ENCODE data around the gene BEST1.

Gene BEST1

DNA sequence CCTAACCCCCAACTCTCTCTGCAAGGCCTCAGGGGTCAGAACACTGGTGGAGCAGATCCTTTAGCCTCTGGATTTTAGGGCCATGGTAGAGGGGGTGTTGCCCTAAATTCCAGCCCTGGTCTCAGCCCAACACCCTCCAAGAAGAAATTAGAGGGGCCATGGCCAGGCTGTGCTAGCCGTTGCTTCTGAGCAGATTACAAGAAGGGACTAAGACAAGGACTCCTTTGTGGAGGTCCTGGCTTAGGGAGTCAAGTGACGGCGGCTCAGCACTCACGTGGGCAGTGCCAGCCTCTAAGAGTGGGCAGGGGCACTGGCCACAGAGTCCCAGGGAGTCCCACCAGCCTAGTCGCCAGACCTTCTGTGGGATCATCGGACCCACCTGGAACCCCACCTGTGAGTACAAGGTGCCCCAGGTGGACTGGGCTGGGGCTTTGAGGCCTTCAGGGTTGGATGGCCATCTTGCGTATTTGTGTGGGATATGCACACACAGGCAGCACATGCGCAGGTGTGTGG is at the start of gene BEST1:
TSS of gene BEST1 (plus strand) at position 317 of the 513 bp plus-strand sequence. CDS start 1,456 bp downstream, outside the sequence.
- TF ChIP-seq, protein P1, sequence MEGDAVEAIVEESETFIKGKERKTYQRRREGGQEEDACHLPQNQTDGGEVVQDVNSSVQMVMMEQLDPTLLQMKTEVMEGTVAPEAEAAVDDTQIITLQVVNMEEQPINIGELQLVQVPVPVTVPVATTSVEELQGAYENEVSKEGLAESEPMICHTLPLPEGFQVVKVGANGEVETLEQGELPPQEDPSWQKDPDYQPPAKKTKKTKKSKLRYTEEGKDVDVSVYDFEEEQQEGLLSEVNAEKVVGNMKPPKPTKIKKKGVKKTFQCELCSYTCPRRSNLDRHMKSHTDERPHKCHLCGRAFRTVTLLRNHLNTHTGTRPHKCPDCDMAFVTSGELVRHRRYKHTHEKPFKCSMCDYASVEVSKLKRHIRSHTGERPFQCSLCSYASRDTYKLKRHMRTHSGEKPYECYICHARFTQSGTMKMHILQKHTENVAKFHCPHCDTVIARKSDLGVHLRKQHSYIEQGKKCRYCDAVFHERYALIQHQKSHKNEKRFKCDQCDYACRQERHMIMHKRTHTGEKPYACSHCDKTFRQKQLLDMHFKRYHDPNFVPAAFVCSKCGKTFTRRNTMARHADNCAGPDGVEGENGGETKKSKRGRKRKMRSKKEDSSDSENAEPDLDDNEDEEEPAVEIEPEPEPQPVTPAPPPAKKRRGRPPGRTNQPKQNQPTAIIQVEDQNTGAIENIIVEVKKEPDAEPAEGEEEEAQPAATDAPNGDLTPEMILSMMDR (IDR thresholded peaks at IDR 0.05; ENCODE audit: insufficient read depth, low read length, missing control alignments): no peak
- H3K4me3 ChIP-seq (ENCODE audit: low read depth, low read length): no peak within 1 kb of the TSS
- POLR2A ChIA-PET: interaction anchor here (0.7 to 4.6 kb wide), 4 partner anchors 13 to 162 kb away, joined by 3 to 44 read pairs (median 8); partner anchors contain the start of genes FADS2 and FTH1
- DNase-seq (ENCODE audit: low read depth, low spot score): no peak
- CTCF ChIA-PET: interaction anchor here (1.0 to 12.3 kb wide), 13 partner anchors 10 to 184 kb away, joined by 3 to 568 read pairs (median 33); partner anchors contain the start of genes FEN1, RAB3IL1 and TMEM258

DNA sequence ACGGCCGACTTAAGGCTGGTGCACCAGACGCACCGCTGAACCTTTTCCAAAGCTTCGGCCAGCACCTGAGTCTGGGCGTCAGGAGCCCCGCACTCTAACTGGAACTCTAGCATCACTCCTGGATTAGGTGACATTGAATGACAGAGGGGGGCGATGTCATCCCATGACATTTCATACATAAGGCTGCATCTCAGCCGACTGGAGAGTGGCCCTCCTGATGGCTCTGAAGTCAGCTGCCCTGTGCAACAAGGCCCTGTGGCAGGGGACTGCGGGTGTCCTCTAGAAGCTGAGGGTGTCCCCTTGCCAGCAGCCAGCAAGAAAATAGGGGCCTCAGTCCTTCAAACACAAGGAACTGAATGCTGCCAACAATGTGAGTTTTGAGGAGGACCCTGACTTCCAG is 48.8 kb upstream of the BEST1 start:
- CTCF ChIA-PET: interaction anchor here (1.1 to 18.2 kb wide), 11 partner anchors 11 to 205 kb away, joined by 4 to 568 read pairs (median 113); partner anchors contain the start of genes BEST1 and RAB3IL1
- POLR2A ChIA-PET: no interaction called here
- no peak for DNase-seq (ENCODE audit: low read depth, low spot score)
- TF ChIP-seq, protein P1 (IDR thresholded peaks at IDR 0.05; ENCODE audit: insufficient read depth, low read length, missing control alignments): no peak
- no peak overlapping the region for H3K4me3 ChIP-seq (ENCODE audit: low read depth, low read length)

DNA sequence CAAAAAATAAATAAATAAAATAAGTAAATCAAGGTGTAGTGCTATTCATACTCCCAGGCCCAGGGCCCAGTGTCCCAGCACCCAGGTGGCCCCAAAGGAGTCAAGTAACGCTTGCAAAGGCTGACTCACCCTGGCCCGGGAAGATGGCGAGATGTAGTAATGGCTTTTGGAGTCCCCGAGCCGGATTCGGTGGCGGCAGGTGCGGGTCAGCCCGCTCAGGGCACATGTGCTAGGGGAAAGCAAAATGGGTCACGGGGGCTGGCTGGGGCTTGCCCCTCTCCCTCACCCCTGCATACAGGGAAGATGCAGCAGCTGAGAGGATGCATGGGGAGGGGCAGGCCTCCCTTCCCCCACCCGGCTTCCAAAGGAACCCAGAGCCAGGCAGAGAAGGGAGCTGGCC is 47.8 kb upstream of the BEST1 start:
- H3K4me3 ChIP-seq (ENCODE audit: low read depth, low read length): no peak overlapping the region
- CTCF ChIA-PET: interaction anchor here (0.5 to 18.2 kb wide), 11 partner anchors 10 to 204 kb away, joined by 3 to 568 read pairs (median 113); partner anchors contain the start of genes BEST1 and RAB3IL1
- DNase-seq (ENCODE audit: low read depth, low spot score): no peak
- POLR2A ChIA-PET: interaction anchor here (0.6 kb wide), 1 partner anchor 23 kb away, joined by 3 read pairs; no protein-coding TSS in a partner anchor
- TF ChIP-seq, protein P1 (IDR thresholded peaks at IDR 0.05; ENCODE audit: insufficient read depth, low read length, missing control alignments): no peak

DNA sequence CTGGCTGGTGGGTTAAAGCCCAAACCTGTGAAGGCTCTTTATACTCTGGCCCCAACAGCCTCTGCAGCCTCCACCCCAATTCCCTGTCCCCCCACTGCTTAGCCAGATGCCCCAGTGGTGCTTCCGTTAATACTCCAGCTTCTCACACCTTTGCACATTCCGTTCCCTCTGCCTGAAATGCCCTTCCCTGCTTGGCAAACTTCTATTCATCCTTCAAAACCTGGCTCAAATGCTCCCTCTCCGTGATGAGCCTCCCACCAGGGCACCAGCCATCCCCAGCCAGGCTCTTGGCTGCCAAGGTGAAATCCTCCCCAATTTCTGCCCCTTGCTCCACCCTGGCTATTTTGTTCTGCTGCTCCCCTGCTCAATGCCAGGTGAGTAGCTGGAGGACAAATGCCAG is 46.3 kb upstream of the BEST1 start:
- TF ChIP-seq, protein P1 (IDR thresholded peaks at IDR 0.05; ENCODE audit: insufficient read depth, low read length, missing control alignments): no peak
- no peak overlapping the region for H3K4me3 ChIP-seq (ENCODE audit: low read depth, low read length)
- CTCF ChIA-PET: interaction anchor here (0.9 to 18.2 kb wide), 7 partner anchors 8 to 203 kb away, joined by 3 to 568 read pairs (median 245); partner anchors contain the start of genes BEST1 and RAB3IL1
- POLR2A ChIA-PET: no interaction called here
- DNase-seq (ENCODE audit: low read depth, low spot score): no peak

DNA sequence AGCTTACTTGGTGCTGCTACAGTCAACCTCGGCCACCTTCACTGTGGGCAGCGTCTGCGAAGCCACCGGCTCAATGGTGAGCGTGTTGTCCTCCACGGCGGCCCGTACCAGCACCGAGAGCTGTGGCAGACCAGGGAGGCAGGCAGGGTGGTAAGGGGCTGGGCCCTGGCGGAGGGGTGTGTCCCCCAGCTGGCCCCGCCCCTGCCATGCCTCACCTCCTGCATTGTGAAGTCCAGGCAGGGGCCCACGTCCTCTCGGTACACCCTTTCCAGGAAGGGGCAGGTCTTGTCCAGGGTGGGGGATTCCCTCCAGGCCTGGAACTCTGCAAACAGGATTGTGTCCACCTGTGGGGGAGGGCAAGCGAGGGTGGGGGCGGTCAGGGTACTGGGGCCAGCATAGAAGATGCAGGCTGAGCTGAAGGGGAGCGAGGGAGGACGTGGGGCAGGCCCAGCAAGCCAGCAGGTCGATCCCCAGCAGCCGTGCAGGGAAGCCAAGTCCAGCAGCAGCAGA is 45.6 kb upstream of the BEST1 start:
- POLR2A ChIA-PET: no interaction called here
- TF ChIP-seq, protein P1 (IDR thresholded peaks at IDR 0.05; ENCODE audit: insufficient read depth, low read length, missing control alignments): no peak
- no peak for DNase-seq (ENCODE audit: low read depth, low spot score)
- H3K4me3 ChIP-seq (ENCODE audit: low read depth, low read length): no peak overlapping the region
- CTCF ChIA-PET: interaction anchor here (0.7 to 18.2 kb wide), 7 partner anchors 8 to 202 kb away, joined by 3 to 568 read pairs (median 169); partner anchors contain the start of genes BEST1 and RAB3IL1

DNA sequence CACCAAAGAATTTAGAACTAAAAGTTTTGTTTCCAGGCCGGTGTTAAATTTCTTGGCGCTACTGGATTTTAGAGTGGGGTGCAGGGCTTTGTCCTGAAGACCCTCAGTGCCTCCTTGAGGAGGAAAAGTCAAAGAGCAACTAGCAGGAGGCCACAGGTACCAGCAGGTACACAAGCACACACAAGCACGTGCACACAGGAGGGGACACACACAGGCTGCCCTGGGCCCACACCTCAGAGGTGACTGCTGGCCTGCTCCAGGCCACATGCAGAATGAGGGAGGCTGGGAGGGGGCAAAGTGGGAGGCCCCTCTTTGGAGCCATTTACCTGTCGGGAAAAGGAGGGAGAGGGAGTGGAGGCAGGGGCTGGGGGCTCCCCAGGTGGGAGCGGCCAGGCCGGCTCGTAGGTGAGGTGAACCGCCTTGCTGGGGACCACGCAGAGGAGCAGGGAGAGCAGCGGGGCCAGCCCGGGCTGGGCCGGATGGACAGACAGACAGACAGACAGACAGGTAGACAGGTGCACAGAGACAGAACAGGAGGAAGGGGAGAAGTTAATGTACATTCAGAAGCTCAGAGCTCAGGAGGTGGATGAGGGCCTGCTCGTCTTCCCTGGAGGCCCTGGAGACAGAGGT is 45.0 kb upstream of the BEST1 start:
- TF ChIP-seq, protein P1 (IDR thresholded peaks at IDR 0.05; ENCODE audit: insufficient read depth, low read length, missing control alignments): no peak
- ChIA-PET POLR2A (no interaction called here), CTCF (interaction anchor here (0.6 to 18.2 kb wide), 6 partner anchors 9 to 201 kb away, joined by 3 to 568 read pairs (median 131); partner anchors contain the start of genes BEST1 and RAB3IL1)
- no peak overlapping the region for H3K4me3 ChIP-seq (ENCODE audit: low read depth, low read length)
- DNase-seq (ENCODE audit: low read depth, low spot score): no peak

All from AG04449 (cell line).